ENCODE results near the gene CMAS.

- TF ChIP-seq CTCF (IDR thresholded peaks at IDR 0.05) (no peak), POLR2A (IDR thresholded peaks at IDR 0.05) (no peak)
Observed at GRCh38 chr12:22089486-22089885, 43.5 kb downstream of the CMAS start.
